ENCODE data around the gene STAT3.

The STAT3 gene

GRCh38 chr17:42358434-42358833 lies 29.8 kb downstream of the STAT3 start:
- no peak overlapping the region for H3K4me3 ChIP-seq (ENCODE audit: control insufficient read depth, low read depth, low read length)
- TF ChIP-seq CTCF (conservative IDR thresholded peaks at IDR 0.05; ENCODE audit: control insufficient read depth, insufficient read depth, low read depth, low read length) = no peak
- no peak for DNase-seq (ENCODE audit: low read depth)

GRCh38 chr17:42354956-42355843 lies 33.0 kb downstream of the STAT3 start:
- no peak overlapping the region for H3K4me3 ChIP-seq (ENCODE audit: control insufficient read depth, low read depth, low read length)
- TF ChIP-seq CTCF (conservative IDR thresholded peaks at IDR 0.05; ENCODE audit: control insufficient read depth, insufficient read depth, low read depth, low read length) = no peak
- peak; percentile 70 for DNase-seq (ENCODE audit: low read depth)

- no peak for TF ChIP-seq CTCF (conservative IDR thresholded peaks at IDR 0.05; ENCODE audit: control insufficient read depth, insufficient read depth, low read depth, low read length)
- H3K4me3 ChIP-seq (ENCODE audit: control insufficient read depth, low read depth, low read length) = no peak overlapping the region
Measured at GRCh38 chr17:42348104-42348503, 40.1 kb downstream of the STAT3 start.

GRCh38 chr17:42347606-42348005 lies 40.6 kb downstream of the STAT3 start:
- no peak overlapping the region for H3K4me3 ChIP-seq (ENCODE audit: control insufficient read depth, low read depth, low read length)
- no peak for TF ChIP-seq CTCF (conservative IDR thresholded peaks at IDR 0.05; ENCODE audit: control insufficient read depth, insufficient read depth, low read depth, low read length)
- no peak for DNase-seq (ENCODE audit: low read depth)

More at GRCh38 chr17:42348104-42348503, 40.1 kb downstream of the STAT3 start:
- no peak for DNase-seq (ENCODE audit: low read depth)

GRCh38 chr17:42347198-42347597 lies 41.0 kb downstream of the STAT3 start:
- no peak overlapping the region for H3K4me3 ChIP-seq (ENCODE audit: control insufficient read depth, low read depth, low read length)

GRCh38 chr17:42346481-42346880 lies 41.8 kb downstream of the STAT3 start:
- no peak for TF ChIP-seq CTCF (conservative IDR thresholded peaks at IDR 0.05; ENCODE audit: control insufficient read depth, insufficient read depth, low read depth, low read length)
- no peak for DNase-seq (ENCODE audit: low read depth)
- H3K4me3 ChIP-seq (ENCODE audit: control insufficient read depth, low read depth, low read length) = no peak overlapping the region

More at GRCh38 chr17:42347198-42347597, 41.0 kb downstream of the STAT3 start:
- DNase-seq (ENCODE audit: low read depth) = peak; percentile 90
- no peak for TF ChIP-seq CTCF (conservative IDR thresholded peaks at IDR 0.05; ENCODE audit: control insufficient read depth, insufficient read depth, low read depth, low read length)

Data from fibroblast of mammary gland (primary cell).